Tibial nerve (tissue), 4 donors: ENCODE results near the gene AGPAT3. TPM values are rescaled to one million over a fixed set of nuclear protein-coding genes. Genes with fewer than 3 reads are reported as not detected.

Experiments
- DNase-seq, 2 donors: peaks; one replicate each; pipeline ENCODE4 v3.0.0-alpha.2; 2019; ENCODE audit warnings: low spot score in 2 of 2
- H3K27ac ChIP-seq, 4 donors: fragments of 200-600 bp; sonication (generic) in 3 of 4; one replicate each; pipeline ENCODE4 v1.5.1; 2017 to 2019; ENCODE audit warnings: mild to moderate bottlenecking in 1 of 4
- H3K27me3 ChIP-seq, 2 donors: fragments of 200-600 bp; sonication (generic) in 1 of 2; one replicate each; pipeline versions ENCODE4 v1.5.1 to v1.6.0; 2017 to 2019
- H3K36me3 ChIP-seq, 3 donors: fragments of 200-600 bp; sonication (generic); one replicate each; pipeline ENCODE4 v1.5.1; 2018 to 2019
- H3K4me1 ChIP-seq, 4 donors: fragments of 200-600 bp; sonication (generic) in 3 of 4; one replicate each; pipeline ENCODE4 v1.5.1; 2017 to 2019
- H3K4me3 ChIP-seq, 4 donors: fragments of 200-600 bp; sonication (generic) in 3 of 4; one replicate each; pipeline ENCODE4 v1.5.1; 2017 to 2019; ENCODE audit warnings: mild to moderate bottlenecking in 1 of 4, moderate library complexity in 1 of 4
- H3K9me3 ChIP-seq, 4 donors: fragments of 200-600 bp; sonication (generic) in 3 of 4; one replicate each; pipeline ENCODE4 v1.5.1; 2017 to 2019
- CTCF ChIP-seq, 5 experiments: fragments of 200-600 bp in 3 of 5; fragments of 450-650 bp in 2 of 5; sonication (generic) in 3 of 5; IDR thresholded peaks; one replicate each; pipeline ENCODE4 v1.5.1; 2016 to 2019; ENCODE audit warnings: antibody characterized with exemption in 5 of 5, mild to moderate bottlenecking in 3 of 5, moderate library complexity in 2 of 5
- EP300 ChIP-seq, 2 donors: sonication (generic); formaldehyde crosslinking; IDR thresholded peaks; one replicate each; pipeline ENCODE4 v1.6.1; 2017; ENCODE audit warnings: antibody characterized with exemption in 2 of 2, mild to moderate bottlenecking in 1 of 2
- POLR2A ChIP-seq, 2 donors: fragments of 450-650 bp; IDR thresholded peaks; one replicate each; pipeline ENCODE4 v1.6.1; 2017; ENCODE audit warnings: antibody characterized with exemption in 2 of 2, mild to moderate bottlenecking in 2 of 2, moderate library complexity in 2 of 2
- WGBS, 2 donors: methylation state at CpG; one replicate each; pipeline ENCODE4 v1.1.5; 2018; 5-methylcytosine and 5-hydroxymethylcytosine counted together
- total RNA-seq, 4 donors: library from RNA; depleted of rRNA; stranded (reverse); fragments of >200 nt; gene quantifications; one replicate each; pipeline ENCODE4 v1.1.0, GENCODE V29; 2016

Gene AGPAT3
- total RNA-seq, 4 donors from 2014 or later = 29.9 to 45.6 (median 36.4) TPM

DNA sequence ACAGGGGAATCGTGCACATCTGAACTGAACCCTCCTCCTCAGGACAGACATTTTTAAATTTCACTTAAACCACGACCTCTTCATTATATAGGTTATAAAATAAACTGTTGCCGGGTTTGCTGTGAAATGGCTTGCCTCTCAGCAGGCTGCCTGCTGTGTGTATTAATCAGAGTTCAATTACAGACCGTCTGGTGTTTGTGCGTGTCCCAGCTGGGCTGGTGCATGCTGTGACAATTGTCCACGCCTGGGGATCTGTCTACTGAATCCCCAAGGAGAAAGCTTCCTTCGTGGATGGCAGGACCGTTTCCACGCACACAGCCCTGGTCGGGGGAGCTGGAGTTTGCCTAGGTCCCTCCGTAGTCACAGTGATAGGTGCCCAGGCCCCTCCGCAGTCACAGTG lies 13.4 kb upstream of the AGPAT3 start:
- Histone ChIP-seq H3K27me3 (no peaks in the 10 kb centered on the region), H3K4me3 (no peak overlapping the region), H3K4me1 (no peaks in the 10 kb centered on the region), H3K27ac (no peak overlapping the region), H3K36me3 (no peaks in the 10 kb centered on the region), H3K9me3 (no peaks in the 10 kb centered on the region)
- DNase-seq = no peak
- TF ChIP-seq POLR2A (IDR thresholded peaks at IDR 0.05) = no peak
- TF ChIP-seq EP300 (IDR thresholded peaks at IDR 0.05) = no peak
- no peak for TF ChIP-seq CTCF (IDR thresholded peaks at IDR 0.05)
- WGBS, 2 donors = 51 to 55% methylated on average over 10 to 12 of the region's 12 CpGs

- no peak overlapping the region for H3K27ac ChIP-seq
- H3K27me3 ChIP-seq = no peaks in the 10 kb centered on the region
- no peak overlapping the region for H3K4me3 ChIP-seq
- no peak for DNase-seq
- TF ChIP-seq CTCF (IDR thresholded peaks at IDR 0.05) (no peak), EP300 (IDR thresholded peaks at IDR 0.05) (no peak), POLR2A (IDR thresholded peaks at IDR 0.05) (no peak)
- 78 to 80% methylated on average over 27 to 34 of the region's 34 CpGs for whole genome bisulfite sequencing, 2 donors
- no peaks in the 10 kb centered on the region for H3K4me1 ChIP-seq
- no peaks in the 10 kb centered on the region for H3K36me3 ChIP-seq
- no peaks in the 10 kb centered on the region for H3K9me3 ChIP-seq
Measured at GRCh38 chr21:43853851-43854772, 10.9 kb upstream of the AGPAT3 start.

DNA sequence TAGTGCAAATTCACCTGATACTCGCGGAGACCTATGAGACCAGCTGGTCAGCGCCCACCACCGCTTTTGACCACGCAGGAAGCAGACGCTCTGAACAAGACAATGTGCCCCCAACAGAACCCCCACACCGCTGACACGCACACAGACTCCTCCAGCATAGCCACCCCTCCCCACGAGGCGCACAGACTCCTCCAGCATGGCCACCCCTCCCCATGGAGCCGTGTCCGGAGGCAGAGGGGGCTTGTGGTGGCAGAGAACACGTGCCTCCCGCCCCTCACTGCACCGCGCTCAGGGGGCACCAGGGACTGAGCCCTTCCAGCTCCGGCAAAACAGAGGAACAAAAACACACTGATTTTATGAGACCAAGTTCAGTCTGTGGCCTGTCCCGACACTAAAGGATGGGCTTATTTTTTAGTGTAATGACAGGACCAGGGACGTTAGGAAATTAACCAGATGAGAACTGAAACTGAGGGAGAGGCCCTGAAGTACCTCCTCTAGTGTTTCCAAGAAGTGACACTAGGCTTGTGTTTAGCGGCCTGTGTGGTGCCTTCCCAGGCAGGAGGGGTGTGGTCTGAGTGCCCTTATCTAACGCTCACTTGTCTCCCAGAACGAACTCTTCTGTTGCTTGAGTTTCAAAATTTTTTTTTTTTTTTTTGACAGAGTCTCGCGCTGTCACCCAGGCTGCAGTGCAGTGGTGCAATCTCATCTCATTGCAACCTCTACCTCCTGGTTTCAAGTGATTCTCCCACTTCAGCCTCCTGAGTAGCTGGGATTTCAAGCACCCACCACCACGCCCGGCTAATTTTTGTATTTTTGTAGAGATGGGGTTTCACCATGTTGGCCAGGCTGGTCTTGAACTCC lies 10.0 kb upstream of the AGPAT3 start:
- 57 to 63% methylated on average over 26 of the region's 26 CpGs for WGBS, 2 donors

DNA sequence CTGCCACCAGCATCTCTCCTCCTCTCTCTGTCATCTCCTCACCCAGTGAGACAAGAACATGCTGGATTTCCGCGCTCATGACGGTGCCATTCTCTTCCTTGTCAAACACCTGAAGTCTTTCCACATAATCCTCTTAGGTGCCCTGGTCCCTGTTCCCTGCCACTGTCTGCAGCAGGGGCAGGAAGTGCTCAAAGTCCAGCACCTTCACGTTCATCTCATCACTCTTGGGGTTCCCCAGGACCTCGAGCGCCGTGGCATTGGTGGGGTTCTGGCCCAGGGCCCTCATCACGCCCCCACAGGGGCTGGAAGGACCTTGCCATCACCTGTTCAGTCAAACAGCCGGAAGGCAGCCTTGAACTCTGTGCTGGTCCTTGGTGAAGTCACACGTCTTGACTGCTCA lies 9.1 kb upstream of the AGPAT3 start:
- no peaks in the 10 kb centered on the region for H3K27me3 ChIP-seq
- no peak for TF ChIP-seq POLR2A (IDR thresholded peaks at IDR 0.05)
- TF ChIP-seq EP300 (IDR thresholded peaks at IDR 0.05) = no peak
- no peak for TF ChIP-seq CTCF (IDR thresholded peaks at IDR 0.05)
- no peak for DNase-seq
- H3K4me3 ChIP-seq = no peak overlapping the region
- no peaks in the 10 kb centered on the region for H3K36me3 ChIP-seq
- WGBS, 2 donors = 83 to 87% methylated on average over 10 of the region's 10 CpGs
- H3K4me1 ChIP-seq = peaks cover 0 to 3% (median 0%) of the 10 kb centered on the region in 4 donors
- H3K9me3 ChIP-seq = no peaks in the 10 kb centered on the region
- H3K27ac ChIP-seq = no peak overlapping the region

More for the DNA sequence above, 10.0 kb upstream of the AGPAT3 start:
- DNase-seq = no peak
- no peaks in the 10 kb centered on the region for H3K4me1 ChIP-seq
- no peaks in the 10 kb centered on the region for H3K27me3 ChIP-seq
- TF ChIP-seq EP300 (IDR thresholded peaks at IDR 0.05) = no peak
- no peak for TF ChIP-seq POLR2A (IDR thresholded peaks at IDR 0.05)
- no peak for TF ChIP-seq CTCF (IDR thresholded peaks at IDR 0.05)
- H3K27ac ChIP-seq = no peak overlapping the region
- H3K9me3 ChIP-seq = no peaks in the 10 kb centered on the region
- H3K4me3 ChIP-seq = no peak overlapping the region
- H3K36me3 ChIP-seq = no peaks in the 10 kb centered on the region
